GM18951 (cell line): ENCODE measurements around the gene SHF.

Source experiments
- POLR2A ChIP-seq: IDR thresholded peaks from 4 replicates; pipeline ENCODE4 v1.6.1; 2011; ENCODE audit warnings: mild to moderate bottlenecking; ENCODE audit not compliant: insufficient read length, insufficient read depth; ENCODE audit errors: extremely low read depth
- in situ Hi-C: fragments of 300-500 bp; cut with MboI; formaldehyde crosslinking; loops from one replicate; pipeline ENCODE4 v1.12.0; 2022; ENCODE audit warnings: low sequenced_read_pairs, mixed read lengths, inconsistent platforms; ENCODE audit not compliant: unreplicated experiment

SHF gene

DNA sequence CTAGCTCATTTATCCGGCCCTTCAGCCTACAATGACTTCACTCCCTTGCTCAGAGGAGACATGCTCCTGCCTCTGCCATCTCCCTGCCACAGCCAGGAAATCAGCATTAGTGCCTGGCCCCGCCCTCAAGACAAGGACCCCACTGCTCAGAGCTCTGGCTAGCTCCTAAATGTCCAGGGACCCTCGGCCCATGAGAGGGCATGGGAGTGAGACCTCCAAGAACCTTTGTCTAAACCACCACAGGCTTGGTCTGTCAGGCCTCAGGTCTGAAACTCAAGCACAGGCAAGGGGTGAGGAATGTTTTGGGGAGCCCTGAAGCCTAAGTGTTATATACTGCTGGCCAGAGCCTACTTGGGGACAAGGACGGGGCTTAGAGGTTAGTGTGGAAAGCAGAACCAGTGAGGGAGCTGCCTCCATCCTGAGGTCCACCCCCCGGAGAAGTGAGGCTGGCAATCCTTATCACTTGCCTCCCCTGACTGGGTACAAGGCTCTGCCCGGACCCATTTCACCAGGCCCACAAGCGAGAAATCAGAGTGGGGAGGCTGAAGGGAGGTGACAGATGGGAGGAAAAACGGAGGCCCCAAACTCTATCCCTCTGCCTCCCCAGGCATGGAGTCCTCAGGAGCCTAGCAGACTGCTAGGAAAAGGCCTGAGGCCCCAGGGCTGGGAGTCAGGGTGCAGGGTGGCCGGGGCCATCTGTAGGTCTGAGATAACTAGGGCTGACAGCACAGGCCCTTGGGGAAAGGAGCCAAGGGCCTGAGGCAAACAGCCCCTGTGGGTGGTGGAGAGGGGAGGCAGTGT, 18.8 kb downstream of the SHF start:
- in situ Hi-C loops, result no loop called here
- no peak for TF ChIP-seq POLR2A

DNA sequence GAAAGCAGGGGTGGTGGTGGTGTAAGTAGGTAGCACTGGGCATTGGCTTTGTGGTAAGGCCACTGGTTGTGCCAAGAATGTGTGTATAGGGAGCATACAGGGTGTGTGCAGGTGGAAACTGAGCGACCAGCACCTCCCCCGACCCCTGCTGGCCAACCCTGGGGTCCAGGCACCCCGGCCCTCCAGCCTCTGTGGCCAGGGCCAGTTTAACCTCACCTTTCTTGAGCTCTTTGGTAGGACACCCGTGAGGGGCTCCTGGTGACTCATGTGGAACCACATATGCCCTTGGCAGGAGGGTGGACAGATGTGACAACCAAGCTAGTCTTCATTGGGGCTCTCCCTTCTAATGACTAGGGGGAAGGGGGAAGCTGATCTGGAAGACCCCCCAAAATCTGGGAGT, 19.5 kb downstream of the SHF start:
- TF ChIP-seq POLR2A, result no peak
- in situ Hi-C loops, result no loop called here

DNA sequence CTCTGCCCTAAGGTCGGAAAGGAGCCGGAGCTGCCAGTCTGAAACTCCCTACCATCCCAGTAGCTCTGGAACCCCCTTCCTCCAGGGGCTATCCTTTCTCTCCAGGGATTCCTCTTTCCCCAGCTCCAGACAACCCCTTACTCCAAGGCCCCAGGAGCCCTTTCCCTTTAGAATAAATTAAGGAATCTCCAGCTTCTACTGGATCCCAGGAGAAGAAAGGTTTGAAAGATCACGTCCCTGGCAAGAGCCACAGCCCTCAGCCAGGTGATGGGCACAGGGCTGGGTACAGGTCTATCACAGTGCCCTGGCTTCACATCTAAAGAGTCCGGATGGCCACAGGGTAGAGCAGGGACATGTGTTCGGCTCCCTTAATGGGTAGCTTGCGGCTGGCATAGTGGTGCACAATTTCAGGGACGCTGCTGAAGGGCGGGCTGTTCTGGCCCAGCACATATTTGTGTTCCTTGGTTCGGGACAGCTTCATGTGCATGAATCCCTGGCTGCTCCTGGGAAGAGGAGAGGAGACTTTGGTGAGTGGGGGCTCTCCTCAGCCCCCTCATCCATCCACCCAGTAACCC, 20.0 kb downstream of the SHF start:
- in situ Hi-C loops, result no loop called here

DNA sequence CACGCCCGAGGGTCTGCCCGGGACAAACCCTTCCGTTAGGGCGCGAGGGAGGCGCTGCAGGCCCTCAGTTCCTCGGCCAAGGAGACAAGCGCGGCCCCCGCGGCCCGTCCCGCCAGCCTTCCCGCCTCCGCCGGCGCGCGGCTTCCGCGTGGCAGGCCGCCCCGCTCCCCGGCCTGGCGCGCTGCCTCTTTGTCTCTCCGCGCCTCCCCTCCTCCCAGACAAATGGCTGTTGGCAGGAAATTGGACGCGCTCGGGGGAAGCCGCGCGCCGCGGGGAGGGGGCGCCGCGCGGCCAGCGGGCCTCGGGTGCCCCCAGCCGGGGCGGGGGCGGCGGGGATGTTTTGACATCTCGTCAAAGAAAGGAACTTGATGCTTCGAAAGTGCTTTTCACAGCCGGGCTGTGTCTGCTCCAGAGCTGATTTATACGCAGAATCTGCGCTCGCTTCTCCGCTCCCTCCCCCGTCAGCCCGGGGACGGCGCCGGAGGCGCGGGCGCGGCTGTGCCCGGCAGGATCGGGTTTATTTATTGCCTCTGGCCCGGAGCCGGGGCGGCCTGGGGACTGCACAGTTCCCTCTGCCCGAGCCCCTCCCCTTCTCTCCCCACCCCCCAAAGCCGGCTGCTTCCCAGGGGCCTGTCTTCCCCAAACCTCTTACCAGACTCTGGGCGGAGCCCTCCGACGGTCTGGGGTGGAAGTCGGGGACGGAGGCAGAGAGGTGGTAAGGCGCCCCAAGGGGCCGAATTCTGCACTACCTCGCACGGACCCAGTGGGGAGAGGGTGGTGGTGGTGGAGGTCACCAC, 20.7 kb downstream of the SHF start:
- peak; percentile 51 for TF ChIP-seq POLR2A
- in situ Hi-C loops, result no loop called here

More for the DNA sequence above, 20.0 kb downstream of the SHF start:
- TF ChIP-seq POLR2A, result no peak

DNA sequence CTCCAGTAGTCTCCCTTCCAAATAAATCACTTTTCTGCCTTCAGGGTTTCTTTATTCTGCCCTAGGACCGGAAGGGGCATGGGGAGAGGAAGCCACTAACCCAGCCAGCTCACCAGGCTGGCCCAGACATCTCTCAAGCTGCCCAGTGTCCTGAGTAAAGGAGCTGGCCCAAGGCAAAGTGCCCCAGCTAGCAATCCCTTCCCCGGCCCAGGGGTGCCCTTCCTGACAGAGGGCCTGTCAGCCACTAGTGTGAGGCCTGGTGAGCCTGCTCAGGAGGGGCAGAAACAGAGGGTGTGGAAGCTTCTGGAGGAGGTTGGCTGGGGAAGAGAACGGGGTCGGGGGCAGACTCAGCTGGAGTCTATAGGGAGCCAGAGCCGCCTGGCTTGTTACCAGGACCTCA, 22.2 kb downstream of the SHF start:
- no peak for TF ChIP-seq POLR2A
- in situ Hi-C loops, result no loop called here

DNA sequence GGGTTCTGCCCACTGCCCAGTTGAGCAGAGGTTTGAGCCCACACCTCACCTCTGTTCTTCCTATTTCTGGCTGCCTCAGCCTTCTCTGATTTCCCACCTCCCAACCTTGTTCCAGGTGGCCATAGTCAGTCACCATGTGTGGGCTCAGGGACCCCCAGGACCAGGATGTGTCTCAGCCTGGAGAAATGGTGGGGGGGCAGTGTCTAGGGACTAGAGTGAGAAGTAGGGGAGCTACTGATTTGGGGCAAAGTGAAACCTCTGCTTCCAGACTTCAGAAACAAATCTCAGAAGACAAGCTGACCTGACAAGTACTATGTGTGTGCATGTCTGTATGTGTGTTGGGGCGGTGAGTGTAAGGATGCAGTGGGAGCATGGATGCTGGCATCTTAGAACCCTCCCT, 22.9 kb downstream of the SHF start:
- in situ Hi-C loops, result no loop called here
- no peak for TF ChIP-seq POLR2A

DNA sequence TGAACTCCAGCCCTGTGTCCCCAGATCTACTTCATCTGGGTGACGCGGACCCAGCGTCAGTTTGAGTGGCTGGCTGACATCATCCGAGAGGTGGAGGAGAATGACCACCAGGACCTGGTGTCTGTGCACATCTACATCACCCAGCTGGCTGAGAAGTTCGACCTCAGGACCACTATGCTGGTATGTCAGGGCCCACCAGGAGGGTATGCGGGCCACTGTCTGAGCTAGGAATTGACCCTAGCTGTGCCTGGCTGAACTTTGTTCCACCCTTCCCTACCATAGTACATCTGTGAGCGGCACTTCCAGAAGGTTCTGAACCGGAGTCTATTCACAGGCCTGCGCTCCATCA, 24.3 kb downstream of the SHF start:
- no peak for TF ChIP-seq POLR2A
- in situ Hi-C loops, result no loop called here

DNA sequence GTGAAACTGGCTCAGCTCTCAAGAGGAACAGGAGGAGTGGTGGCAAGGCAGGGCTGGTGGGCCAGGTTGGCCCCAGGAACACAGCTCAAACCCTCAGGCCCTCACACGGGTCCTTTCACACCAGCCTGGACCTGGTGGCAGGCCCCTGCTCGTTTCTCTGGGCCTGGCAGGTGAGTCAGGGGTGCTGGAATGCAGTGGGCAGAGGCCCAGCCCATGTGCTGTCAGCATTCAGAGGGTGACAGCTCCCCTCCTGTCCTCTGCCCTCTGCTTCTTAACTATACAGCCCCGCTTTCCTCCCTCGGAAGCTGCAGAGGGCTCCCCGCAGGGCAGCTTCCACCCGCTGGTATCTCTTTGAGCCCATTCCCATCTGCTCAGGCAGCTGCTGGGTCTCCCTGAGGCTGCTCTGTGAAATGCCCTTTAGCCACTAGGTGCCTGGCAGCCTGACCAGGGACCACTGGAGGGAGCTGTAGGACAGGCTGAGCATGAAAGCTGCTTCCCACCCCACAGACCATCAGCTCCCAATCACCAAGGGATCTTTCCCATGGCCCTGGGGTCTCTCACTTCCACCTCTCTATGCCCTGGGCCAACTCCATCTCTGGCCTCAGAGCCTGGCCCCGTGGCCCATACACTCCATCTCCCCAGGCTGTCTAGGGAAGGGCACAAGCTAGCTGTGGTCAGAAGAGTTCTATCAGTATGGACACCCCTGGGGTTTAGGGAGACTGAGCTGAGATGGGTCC, 24.8 kb downstream of the SHF start:
- in situ Hi-C loops, result no loop called here
- TF ChIP-seq POLR2A, result no peak

DNA sequence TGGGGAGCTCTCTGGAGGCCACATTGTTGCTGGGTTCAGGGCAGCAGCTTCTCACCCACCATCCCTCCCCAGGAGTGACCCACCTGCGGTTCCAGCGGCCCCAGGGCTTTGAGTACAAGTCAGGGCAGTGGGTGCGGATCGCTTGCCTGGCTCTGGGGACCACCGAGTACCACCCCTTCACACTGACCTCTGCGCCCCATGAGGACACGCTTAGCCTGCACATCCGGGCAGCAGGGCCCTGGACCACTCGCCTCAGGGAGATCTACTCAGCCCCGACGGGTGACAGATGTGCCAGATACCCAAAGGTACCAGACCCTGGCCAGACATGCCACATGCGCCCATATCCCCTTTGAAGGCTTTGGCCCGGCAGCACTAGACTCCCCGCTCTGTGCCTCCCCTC, 26.1 kb downstream of the SHF start:
- TF ChIP-seq POLR2A, result no peak
- in situ Hi-C loops, result no loop called here

DNA sequence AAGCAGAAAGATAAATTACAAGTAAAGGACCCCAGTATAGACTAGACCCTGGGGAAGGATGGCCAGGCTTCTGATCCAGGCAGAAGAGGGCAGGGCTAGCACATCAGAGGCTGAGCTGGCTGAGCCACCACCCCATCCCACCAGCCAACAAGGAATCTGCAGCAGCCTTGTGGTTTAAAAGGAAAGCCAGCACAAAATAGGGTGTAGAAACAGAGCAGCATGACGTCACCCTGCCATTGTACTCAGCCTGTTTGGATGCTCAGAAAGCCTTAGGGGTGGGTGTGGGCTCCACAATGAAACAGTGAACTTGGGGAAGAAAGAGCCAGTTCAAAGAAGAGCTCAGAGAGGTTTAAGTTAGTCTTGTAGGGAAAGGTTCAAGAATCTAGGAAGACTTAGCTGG, 29.8 kb downstream of the SHF start:
- in situ Hi-C loops, result no loop called here
- no peak for TF ChIP-seq POLR2A

DNA sequence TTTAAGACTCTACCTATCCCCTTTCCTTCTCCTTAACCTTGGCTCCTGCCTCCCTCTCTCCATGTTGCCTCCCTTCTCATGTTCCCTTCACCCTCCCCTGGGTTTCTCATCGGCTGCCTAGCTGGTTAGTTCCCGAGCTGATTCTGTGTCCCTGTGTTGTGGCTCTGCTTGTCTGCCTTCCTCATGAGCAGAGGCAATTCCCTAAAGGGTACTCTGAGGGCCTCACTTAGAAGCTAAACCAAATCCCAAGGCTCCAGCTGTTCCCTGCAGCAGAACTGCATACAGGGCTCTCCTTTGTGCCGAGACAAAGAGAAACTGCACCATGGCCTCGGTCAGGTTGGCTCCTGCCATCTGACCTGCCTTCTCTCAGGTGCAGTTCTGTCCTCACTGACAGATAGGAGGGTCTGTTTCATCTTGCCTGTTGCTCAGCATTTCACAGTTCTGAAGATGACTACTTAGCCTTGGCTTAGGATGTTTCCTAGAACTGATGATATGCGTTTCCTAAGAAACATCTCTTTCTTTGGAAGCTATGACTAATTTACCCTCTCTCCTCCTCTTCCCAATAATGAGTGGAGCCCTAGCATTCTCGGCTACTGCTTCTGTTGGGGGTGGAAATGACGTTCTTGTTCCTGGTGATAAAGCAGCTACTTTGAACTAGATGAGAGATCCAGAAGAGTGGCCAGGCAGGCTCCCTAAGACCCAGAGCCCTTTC, 30.9 kb downstream of the SHF start:
- in situ Hi-C loops, result no loop called here
- no peak for TF ChIP-seq POLR2A

DNA sequence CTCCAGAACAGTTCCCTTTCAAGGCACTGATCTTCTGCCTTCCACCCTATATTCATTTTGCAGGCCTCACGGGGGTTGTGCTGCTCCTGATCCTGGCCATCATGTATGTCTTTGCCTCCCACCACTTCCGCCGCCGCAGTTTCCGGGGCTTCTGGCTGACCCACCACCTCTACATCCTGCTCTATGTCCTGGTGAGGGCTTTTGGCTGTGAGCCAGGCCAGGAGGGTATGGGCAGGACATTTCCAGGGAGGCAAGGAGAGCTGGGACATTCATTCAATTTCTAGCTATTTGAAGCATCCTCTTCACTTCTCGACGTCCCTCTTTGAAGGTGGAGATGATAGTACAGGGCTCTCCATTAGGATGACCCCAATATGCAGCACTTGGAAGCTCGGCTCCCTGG, 32.0 kb downstream of the SHF start:
- in situ Hi-C loops, result no loop called here
- TF ChIP-seq POLR2A, result no peak

DNA sequence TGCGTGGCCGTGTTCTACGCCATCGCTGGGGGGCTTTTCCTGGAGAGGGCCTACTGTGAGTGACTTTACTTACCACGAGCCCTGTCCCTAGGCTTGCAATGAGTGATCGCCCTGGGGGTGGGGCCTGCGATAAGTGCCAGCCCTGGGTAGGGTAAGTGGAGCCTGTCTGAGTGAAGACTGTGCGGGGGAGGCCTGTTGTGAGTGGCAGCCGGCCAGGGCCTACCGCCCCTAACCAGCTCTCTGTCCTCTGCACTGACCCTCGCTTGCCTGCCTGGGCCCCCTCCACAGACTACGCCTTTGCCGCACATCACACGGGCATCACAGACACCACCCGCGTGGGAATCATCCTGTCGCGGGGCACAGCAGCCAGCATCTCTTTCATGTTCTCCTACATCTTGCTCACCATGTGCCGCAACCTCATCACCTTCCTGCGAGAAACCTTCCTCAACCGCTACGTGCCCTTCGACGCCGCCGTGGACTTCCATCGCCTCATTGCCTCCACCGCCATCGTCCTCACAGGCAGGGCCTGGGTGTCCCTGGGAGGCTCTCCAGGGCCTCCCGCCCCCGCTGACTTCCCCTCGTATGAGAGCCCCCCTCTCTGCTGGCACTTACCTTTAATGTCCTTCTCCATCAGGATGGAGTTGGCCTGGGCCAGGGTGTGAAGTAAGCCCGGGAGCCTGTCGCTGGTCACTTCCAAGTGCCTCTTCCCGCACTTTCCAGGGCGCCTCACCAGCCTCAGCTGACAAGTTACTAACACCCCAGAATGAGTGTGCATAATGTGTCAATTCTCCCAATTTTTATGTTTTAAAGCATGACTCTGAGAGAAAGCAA, 35.6 kb downstream of the SHF start:
- in situ Hi-C loops, result no loop called here
- TF ChIP-seq POLR2A, result no peak
